ENCODE results near the gene SLC23A3.

DNA sequence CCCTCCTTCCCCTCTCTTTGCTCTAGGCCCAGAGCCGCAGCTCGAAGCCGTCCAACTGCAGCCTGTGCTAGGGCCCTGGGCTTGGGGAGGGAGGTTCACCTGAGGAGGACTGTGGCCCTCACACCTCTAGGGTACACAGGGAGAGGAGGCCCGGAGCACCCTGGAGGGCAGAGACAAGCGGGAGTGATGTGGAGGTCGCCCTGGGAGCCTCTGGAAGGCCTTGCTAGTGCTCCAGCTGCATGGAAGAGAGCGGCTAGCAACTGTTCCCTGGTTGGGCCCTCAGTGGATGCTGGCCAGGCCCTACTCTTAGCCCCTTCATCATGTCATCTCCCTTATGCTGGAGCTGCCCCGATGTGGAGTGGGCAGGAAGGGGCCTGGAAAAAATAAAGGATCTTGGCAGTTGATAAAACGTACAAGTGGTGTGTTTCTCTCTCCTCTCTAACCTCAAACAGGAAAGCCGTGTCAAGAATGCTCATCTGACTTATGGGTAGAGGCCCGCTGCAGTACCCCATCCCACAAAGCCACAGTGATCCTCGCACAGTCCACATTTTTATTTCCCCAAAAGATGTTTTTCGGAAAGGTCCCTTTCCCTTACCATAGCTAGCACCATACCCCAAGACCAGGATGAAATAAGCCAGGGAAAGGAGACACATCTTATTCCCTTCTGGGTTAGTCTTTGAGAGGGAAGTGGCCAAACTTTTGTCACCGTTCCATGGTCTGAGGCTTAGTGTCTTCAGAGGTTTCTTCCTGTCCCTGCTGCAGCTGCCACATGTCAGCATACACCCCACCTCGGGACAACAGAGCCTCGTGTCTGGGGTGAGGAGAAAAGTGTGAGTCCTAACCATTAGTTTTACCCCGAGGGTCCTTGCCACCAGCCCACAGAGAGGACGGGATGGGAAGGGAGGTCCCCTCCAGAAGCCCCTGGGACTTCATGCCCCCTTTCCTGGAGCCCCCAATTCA lies 39.7 kb upstream of the SLC23A3 start:
- TF ChIP-seq, protein P1, sequence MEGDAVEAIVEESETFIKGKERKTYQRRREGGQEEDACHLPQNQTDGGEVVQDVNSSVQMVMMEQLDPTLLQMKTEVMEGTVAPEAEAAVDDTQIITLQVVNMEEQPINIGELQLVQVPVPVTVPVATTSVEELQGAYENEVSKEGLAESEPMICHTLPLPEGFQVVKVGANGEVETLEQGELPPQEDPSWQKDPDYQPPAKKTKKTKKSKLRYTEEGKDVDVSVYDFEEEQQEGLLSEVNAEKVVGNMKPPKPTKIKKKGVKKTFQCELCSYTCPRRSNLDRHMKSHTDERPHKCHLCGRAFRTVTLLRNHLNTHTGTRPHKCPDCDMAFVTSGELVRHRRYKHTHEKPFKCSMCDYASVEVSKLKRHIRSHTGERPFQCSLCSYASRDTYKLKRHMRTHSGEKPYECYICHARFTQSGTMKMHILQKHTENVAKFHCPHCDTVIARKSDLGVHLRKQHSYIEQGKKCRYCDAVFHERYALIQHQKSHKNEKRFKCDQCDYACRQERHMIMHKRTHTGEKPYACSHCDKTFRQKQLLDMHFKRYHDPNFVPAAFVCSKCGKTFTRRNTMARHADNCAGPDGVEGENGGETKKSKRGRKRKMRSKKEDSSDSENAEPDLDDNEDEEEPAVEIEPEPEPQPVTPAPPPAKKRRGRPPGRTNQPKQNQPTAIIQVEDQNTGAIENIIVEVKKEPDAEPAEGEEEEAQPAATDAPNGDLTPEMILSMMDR (conservative IDR thresholded peaks at IDR 0.05) = no peak
- no peak for TF ChIP-seq ZFX (IDR thresholded peaks at IDR 0.05)

All from C4-2B (cell line).